GM12891 (cell line): ENCODE data around the gene CELF6.

Source experiments
- POLR2A ChIP-seq: IDR thresholded peaks from 2 replicates; pipeline ENCODE4 v1.6.1; 2011; ENCODE audit warnings: low read depth, low read length, control low read depth
- POLR2AphosphoS5 ChIP-seq: IDR thresholded peaks from 2 replicates; pipeline ENCODE4 v1.6.1; 2011; ENCODE audit warnings: low read depth, low read length, control low read depth
- POU2F2 ChIP-seq: IDR thresholded peaks from 2 replicates; pipeline ENCODE4 v1.6.1; 2011; ENCODE audit warnings: low read depth, mild to moderate bottlenecking, control low read depth, low read length, moderate library complexity
- SPI1 ChIP-seq: IDR thresholded peaks from 2 replicates; pipeline ENCODE4 v1.6.1; 2011; ENCODE audit warnings: low read depth, low read length, control low read depth
- TAF1 ChIP-seq: IDR thresholded peaks from 2 replicates; pipeline ENCODE4 v1.6.1; 2011; ENCODE audit warnings: low read depth, low read length, control low read depth

- TF ChIP-seq POLR2A (no peak), SPI1 (no peak), POU2F2 (no peak), POLR2AphosphoS5 (no peak), TAF1 (no peak)
Observed at GRCh38 chr15:72313881-72314280, 6.1 kb downstream of the CELF6 start.
